HG03442 (cell line): ENCODE measurements around the gene CEP85L.
A peak's percentile ranks its signal among the peaks of the same experiment; 100 is the strongest.

Experiments used
- ATAC-seq: cut with Tn5 transposase; IDR thresholded peaks from one replicate; pipeline ENCODE4 v1.9.1; 2021; ENCODE audit warnings: mild to moderate bottlenecking, moderate library complexity; ENCODE audit not compliant: unreplicated experiment

CEP85L gene

GRCh38 chr6:118504611-118505010 lies 146.8 kb downstream of the CEP85L start:
- no peak for ATAC-seq

GRCh38 chr6:118502169-118502568 lies 149.2 kb downstream of the CEP85L start:
- ATAC-seq, result no peak

GRCh38 chr6:118501765-118502164 lies 149.6 kb downstream of the CEP85L start:
- ATAC-seq, result no peak

GRCh38 chr6:118501099-118501498 lies 150.3 kb downstream of the CEP85L start:
- ATAC-seq, result no peak

- ATAC-seq, result no peak
Observed at GRCh38 chr6:118500130-118501015, 151.0 kb downstream of the CEP85L start.

- ATAC-seq, result no peak
Observed at GRCh38 chr6:118495485-118496280, 155.7 kb downstream of the CEP85L start.

- ATAC-seq, result no peak
Observed at GRCh38 chr6:118494091-118494490, 157.3 kb downstream of the CEP85L start.

GRCh38 chr6:118489990-118490389 lies 161.4 kb downstream of the CEP85L start:
- no peak for ATAC-seq

- ATAC-seq, result no peak
Observed at GRCh38 chr6:118488631-118489030, 162.8 kb downstream of the CEP85L start.

- peak; percentile 98 for ATAC-seq
Observed at GRCh38 chr6:118485601-118486550, 165.5 kb downstream of the CEP85L start.

- no peak for ATAC-seq
Observed at GRCh38 chr6:118476551-118476950, 174.8 kb downstream of the CEP85L start.

- no peak for ATAC-seq
Observed at GRCh38 chr6:118473266-118473665, 178.1 kb downstream of the CEP85L start.

- ATAC-seq, result no peak
Observed at GRCh38 chr6:118469468-118469867, 181.9 kb downstream of the CEP85L start.

GRCh38 chr6:118468682-118469465 lies 182.5 kb downstream of the CEP85L start:
- ATAC-seq, result no peak

GRCh38 chr6:118467181-118467580 lies 184.2 kb downstream of the CEP85L start:
- peak; percentile 82 for ATAC-seq

GRCh38 chr6:118464620-118465019 lies 186.8 kb downstream of the CEP85L start:
- no peak for ATAC-seq

GRCh38 chr6:118460958-118461470 lies 190.4 kb downstream of the CEP85L start:
- no peak for ATAC-seq

- no peak for ATAC-seq
Observed at GRCh38 chr6:118456982-118457381, 194.4 kb downstream of the CEP85L start.

GRCh38 chr6:118451839-118452238 lies 199.6 kb downstream of the CEP85L start:
- no peak for ATAC-seq

GRCh38 chr6:118444796-118445195 lies 206.6 kb downstream of the CEP85L start:
- ATAC-seq, result peak; percentile 97
